Measurements from ENCODE around the gene ARHGEF12.
A peak's percentile ranks its signal among the peaks of the same experiment; 100 is the strongest.

ARHGEF12 gene

GRCh38 chr11:120358729-120359128 is 22.5 kb downstream of the ARHGEF12 start:
- Histone ChIP-seq H3K27me3 (ENCODE audit: insufficient read depth, low read depth) (no peaks in the 10 kb centered on the region), H3K27ac (peak overlapping the region; percentile 56; the same call in 1 of the 2 replicates), H3K4me1 (ENCODE audit: low read depth, poor library complexity, severe bottlenecking) (peaks cover 56% of the 10 kb centered on the region), H3K4me3 (IDR thresholded peaks at IDR 0.05; ENCODE audit: insufficient read depth, low read depth, low read length) (no peak overlapping the region), H3K79me2 (ENCODE audit: insufficient read depth, low read depth) (peaks cover 99% of the 10 kb centered on the region), H3K4me2 (peak overlapping the region; percentile 66), H3K36me3 (ENCODE audit: insufficient read depth) (no peaks in the 10 kb centered on the region), H4K20me1 (ENCODE audit: insufficient read depth) (peaks cover 10% of the 10 kb centered on the region; the same call in 1 of the 2 replicates), H3K9ac (no peak overlapping the region), H2AFZ (ENCODE audit: low read depth) (no peak overlapping the region)
- TF ChIP-seq, protein P1, sequence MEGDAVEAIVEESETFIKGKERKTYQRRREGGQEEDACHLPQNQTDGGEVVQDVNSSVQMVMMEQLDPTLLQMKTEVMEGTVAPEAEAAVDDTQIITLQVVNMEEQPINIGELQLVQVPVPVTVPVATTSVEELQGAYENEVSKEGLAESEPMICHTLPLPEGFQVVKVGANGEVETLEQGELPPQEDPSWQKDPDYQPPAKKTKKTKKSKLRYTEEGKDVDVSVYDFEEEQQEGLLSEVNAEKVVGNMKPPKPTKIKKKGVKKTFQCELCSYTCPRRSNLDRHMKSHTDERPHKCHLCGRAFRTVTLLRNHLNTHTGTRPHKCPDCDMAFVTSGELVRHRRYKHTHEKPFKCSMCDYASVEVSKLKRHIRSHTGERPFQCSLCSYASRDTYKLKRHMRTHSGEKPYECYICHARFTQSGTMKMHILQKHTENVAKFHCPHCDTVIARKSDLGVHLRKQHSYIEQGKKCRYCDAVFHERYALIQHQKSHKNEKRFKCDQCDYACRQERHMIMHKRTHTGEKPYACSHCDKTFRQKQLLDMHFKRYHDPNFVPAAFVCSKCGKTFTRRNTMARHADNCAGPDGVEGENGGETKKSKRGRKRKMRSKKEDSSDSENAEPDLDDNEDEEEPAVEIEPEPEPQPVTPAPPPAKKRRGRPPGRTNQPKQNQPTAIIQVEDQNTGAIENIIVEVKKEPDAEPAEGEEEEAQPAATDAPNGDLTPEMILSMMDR (conservative IDR thresholded peaks at IDR 0.05; ENCODE audit: low read depth, low read length), result no peak

GRCh38 chr11:120363436-120363835 is 27.2 kb downstream of the ARHGEF12 start:
- no peak overlapping the region for H3K9ac ChIP-seq
- H3K27me3 ChIP-seq (ENCODE audit: insufficient read depth, low read depth), result no peaks in the 10 kb centered on the region
- H3K36me3 ChIP-seq (ENCODE audit: insufficient read depth), result no peaks in the 10 kb centered on the region
- no peak overlapping the region for H3K4me2 ChIP-seq
- H2AFZ ChIP-seq (ENCODE audit: low read depth), result no peak overlapping the region
- H3K4me1 ChIP-seq (ENCODE audit: low read depth, poor library complexity, severe bottlenecking), result peaks cover 16% of the 10 kb centered on the region
- TF ChIP-seq, protein P1 (conservative IDR thresholded peaks at IDR 0.05; ENCODE audit: low read depth, low read length), result no peak
- 0 out of 2 replicates have a peak, but pooled peaks cover 5% of the 10 kb centered on the region for H4K20me1 ChIP-seq (ENCODE audit: insufficient read depth)
- peaks cover 98% of the 10 kb centered on the region for H3K79me2 ChIP-seq (ENCODE audit: insufficient read depth, low read depth)
- H3K27ac ChIP-seq, result no peak overlapping the region
- no peak overlapping the region for H3K4me3 ChIP-seq (IDR thresholded peaks at IDR 0.05; ENCODE audit: insufficient read depth, low read depth, low read length)

GRCh38 chr11:120365512-120365911 is 29.3 kb downstream of the ARHGEF12 start:
- no peak overlapping the region for H3K4me3 ChIP-seq (IDR thresholded peaks at IDR 0.05; ENCODE audit: insufficient read depth, low read depth, low read length)
- no peaks in the 10 kb centered on the region for H3K27me3 ChIP-seq (ENCODE audit: insufficient read depth, low read depth)
- H3K4me1 ChIP-seq (ENCODE audit: low read depth, poor library complexity, severe bottlenecking), result peaks cover 4% of the 10 kb centered on the region
- no peak overlapping the region for H2AFZ ChIP-seq (ENCODE audit: low read depth)
- H4K20me1 ChIP-seq (ENCODE audit: insufficient read depth), result peaks cover 12% of the 10 kb centered on the region; the same call in 1 of the 2 replicates
- H3K4me2 ChIP-seq, result no peak overlapping the region
- H3K79me2 ChIP-seq (ENCODE audit: insufficient read depth, low read depth), result peaks cover 94% of the 10 kb centered on the region
- no peak overlapping the region for H3K27ac ChIP-seq
- TF ChIP-seq, protein P1 (conservative IDR thresholded peaks at IDR 0.05; ENCODE audit: low read depth, low read length), result no peak
- H3K9ac ChIP-seq, result no peak overlapping the region
- H3K36me3 ChIP-seq (ENCODE audit: insufficient read depth), result no peaks in the 10 kb centered on the region

DNA sequence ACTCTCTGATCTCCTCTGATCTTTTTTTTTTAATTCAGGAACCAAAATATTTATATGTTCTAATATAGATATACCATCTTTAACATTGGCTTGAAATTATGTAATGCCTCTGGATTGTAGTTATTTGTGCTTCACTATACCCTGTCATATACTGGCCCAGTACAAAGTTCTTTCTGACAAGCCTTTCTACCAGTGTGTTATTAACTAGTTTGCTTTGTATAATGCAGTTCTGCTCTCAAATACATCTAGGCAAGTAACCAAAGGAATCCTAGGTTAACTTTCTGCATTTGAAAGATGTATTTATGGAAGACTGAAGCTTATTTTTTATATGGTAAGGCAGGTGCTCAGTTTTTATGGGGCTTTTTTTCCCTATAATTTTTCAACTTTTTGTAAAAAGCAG is 36.1 kb downstream of the ARHGEF12 start:
- Histone ChIP-seq H3K27ac (no peak overlapping the region), H3K79me2 (ENCODE audit: insufficient read depth, low read depth) (peaks cover 94% of the 10 kb centered on the region), H3K4me1 (ENCODE audit: low read depth, poor library complexity, severe bottlenecking) (peaks cover 18% of the 10 kb centered on the region), H3K36me3 (ENCODE audit: insufficient read depth) (no peaks in the 10 kb centered on the region), H3K4me2 (no peak overlapping the region), H2AFZ (ENCODE audit: low read depth) (no peak overlapping the region), H4K20me1 (ENCODE audit: insufficient read depth) (peaks cover 7% of the 10 kb centered on the region; the same call in 1 of the 2 replicates), H3K27me3 (ENCODE audit: insufficient read depth, low read depth) (no peaks in the 10 kb centered on the region), H3K9ac (no peak overlapping the region), H3K4me3 (IDR thresholded peaks at IDR 0.05; ENCODE audit: insufficient read depth, low read depth, low read length) (no peak overlapping the region)
- TF ChIP-seq, protein P1 (conservative IDR thresholded peaks at IDR 0.05; ENCODE audit: low read depth, low read length), result no peak

All from KMS-11 (cell line).